ENCODE results near the gene PKN3.

Gene PKN3

DNA sequence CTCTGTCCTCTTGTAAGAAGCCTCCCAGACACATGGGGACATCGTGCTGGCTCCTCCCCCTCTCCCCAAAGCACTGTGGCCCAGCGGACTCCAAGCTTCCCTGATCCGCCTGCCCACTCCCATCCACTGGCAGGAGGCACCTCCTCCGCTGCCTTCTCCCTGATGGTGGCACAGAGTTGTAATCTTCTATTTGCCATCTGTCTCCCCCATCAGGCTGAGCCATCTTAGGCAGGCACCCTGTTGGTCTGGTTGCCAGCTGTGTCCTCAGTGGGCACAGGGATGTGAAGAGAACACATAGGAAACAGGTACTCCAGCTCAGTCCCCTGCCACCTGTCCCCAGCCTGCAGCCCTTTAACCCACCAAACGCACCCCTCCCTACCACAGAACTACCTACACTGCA, 27.0 kb downstream of the PKN3 start:
- Histone ChIP-seq H3K27me3 (ENCODE audit: insufficient read depth, low read depth, severe bottlenecking) (no peaks in the 10 kb centered on the region), H3K9me3 (ENCODE audit: severe bottlenecking) (no peaks in the 10 kb centered on the region), H3K36me3 (peaks cover 14% of the 10 kb centered on the region), H3K27ac (peak overlapping the region; percentile 16), H3K4me3 (ENCODE audit: low read depth, low read length) (no peak overlapping the region)
- TF ChIP-seq, protein P1, sequence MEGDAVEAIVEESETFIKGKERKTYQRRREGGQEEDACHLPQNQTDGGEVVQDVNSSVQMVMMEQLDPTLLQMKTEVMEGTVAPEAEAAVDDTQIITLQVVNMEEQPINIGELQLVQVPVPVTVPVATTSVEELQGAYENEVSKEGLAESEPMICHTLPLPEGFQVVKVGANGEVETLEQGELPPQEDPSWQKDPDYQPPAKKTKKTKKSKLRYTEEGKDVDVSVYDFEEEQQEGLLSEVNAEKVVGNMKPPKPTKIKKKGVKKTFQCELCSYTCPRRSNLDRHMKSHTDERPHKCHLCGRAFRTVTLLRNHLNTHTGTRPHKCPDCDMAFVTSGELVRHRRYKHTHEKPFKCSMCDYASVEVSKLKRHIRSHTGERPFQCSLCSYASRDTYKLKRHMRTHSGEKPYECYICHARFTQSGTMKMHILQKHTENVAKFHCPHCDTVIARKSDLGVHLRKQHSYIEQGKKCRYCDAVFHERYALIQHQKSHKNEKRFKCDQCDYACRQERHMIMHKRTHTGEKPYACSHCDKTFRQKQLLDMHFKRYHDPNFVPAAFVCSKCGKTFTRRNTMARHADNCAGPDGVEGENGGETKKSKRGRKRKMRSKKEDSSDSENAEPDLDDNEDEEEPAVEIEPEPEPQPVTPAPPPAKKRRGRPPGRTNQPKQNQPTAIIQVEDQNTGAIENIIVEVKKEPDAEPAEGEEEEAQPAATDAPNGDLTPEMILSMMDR (IDR thresholded peaks at IDR 0.05; ENCODE audit: low read depth, low read length) = no peak
- no peak for DNase-seq

DNA sequence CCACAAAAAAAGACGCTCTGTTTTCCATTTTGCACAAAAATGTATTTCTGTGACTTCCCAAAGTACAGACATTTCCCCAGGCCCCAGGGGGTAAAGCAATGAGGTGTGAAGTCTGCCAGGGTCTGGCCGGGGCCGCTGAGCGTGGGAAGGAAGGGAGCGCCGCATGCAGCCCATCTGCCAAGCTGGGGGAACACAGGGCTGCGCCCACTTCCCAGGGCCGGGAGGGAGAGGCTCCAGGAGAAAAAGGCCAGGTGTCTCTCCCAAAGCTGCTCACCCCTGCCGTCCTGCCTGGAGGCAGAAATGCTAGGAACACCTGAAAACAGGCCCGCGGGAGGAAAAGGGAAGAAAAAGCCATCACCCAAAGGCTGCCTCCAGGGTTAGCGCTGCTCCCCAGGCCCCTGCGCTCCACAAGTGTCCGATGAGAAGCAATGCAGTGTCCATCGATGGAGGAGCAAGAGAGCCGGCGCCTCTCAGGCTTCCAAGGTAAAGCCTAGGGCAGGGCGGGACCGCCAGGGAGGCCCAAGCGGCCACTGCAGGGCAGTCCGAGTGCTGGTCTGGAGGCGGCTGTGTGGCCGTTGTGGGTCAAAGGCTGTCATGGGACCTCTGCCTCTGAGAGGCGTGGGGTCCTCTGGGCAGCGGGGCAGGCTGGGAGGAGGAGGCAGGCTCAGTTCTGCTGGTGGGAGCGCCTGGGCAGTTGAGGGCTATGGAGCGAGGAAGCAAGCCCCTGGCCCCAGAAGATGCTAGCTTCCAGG, 27.6 kb downstream of the PKN3 start:
- no peak overlapping the region for H3K4me3 ChIP-seq (ENCODE audit: low read depth, low read length)
- H3K9me3 ChIP-seq (ENCODE audit: severe bottlenecking) = no peaks in the 10 kb centered on the region
- TF ChIP-seq, protein P1 (IDR thresholded peaks at IDR 0.05; ENCODE audit: low read depth, low read length) = no peak
- no peak for DNase-seq
- no peaks in the 10 kb centered on the region for H3K27me3 ChIP-seq (ENCODE audit: insufficient read depth, low read depth, severe bottlenecking)
- H3K27ac ChIP-seq = peak overlapping the region; percentile 16
- H3K36me3 ChIP-seq = peaks cover 20% of the 10 kb centered on the region

DNA sequence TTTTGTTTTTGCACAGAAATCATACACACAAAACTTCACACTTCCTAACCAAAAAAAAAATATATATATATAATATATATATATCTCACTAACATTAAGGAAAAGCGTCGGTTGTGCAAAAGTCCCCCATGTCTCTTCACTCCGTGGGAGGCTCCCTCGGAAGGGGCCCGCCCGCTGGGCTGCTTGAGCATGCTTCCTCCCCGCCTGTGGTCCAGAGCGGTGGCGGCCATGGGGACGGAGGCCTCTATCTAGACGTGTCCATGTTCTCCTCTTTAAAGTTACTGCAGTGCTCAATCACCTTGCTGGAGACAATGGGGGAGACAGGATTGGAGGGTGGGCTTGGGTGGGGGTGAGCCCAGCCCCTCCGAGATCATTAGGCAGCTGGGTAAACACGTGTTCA, 28.8 kb downstream of the PKN3 start:
- Histone ChIP-seq H3K4me3 (ENCODE audit: low read depth, low read length) (no peak overlapping the region), H3K36me3 (peaks cover 25% of the 10 kb centered on the region), H3K9me3 (ENCODE audit: severe bottlenecking) (no peaks in the 10 kb centered on the region), H3K27me3 (ENCODE audit: insufficient read depth, low read depth, severe bottlenecking) (no peaks in the 10 kb centered on the region), H3K27ac (no peak overlapping the region)
- DNase-seq = no peak
- TF ChIP-seq, protein P1 (IDR thresholded peaks at IDR 0.05; ENCODE audit: low read depth, low read length) = no peak

DNA sequence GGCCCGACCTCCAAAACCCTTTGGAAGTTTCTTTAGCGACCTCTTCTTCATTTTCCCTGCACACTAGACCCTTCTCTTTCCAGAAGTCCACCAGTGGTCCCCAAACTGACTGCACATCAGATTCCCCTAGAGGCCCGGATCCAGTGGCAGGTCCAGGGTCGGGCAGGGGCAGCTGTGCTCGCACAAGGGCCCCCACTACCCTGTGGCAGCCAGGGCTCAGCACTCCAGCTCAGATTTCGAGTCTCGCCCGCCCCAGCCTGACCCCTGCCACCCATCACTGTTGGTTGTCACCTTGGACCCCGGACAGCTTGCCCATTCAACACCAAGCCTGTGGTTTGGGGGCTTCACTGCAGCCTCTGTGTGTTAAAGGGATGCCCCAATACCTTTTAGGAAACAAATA, 29.4 kb downstream of the PKN3 start:
- DNase-seq = no peak
- Histone ChIP-seq H3K27ac (no peak overlapping the region), H3K27me3 (ENCODE audit: insufficient read depth, low read depth, severe bottlenecking) (no peaks in the 10 kb centered on the region), H3K9me3 (ENCODE audit: severe bottlenecking) (no peaks in the 10 kb centered on the region), H3K36me3 (peaks cover 25% of the 10 kb centered on the region), H3K4me3 (ENCODE audit: low read depth, low read length) (no peak overlapping the region)
- TF ChIP-seq, protein P1 (IDR thresholded peaks at IDR 0.05; ENCODE audit: low read depth, low read length) = no peak

DNA sequence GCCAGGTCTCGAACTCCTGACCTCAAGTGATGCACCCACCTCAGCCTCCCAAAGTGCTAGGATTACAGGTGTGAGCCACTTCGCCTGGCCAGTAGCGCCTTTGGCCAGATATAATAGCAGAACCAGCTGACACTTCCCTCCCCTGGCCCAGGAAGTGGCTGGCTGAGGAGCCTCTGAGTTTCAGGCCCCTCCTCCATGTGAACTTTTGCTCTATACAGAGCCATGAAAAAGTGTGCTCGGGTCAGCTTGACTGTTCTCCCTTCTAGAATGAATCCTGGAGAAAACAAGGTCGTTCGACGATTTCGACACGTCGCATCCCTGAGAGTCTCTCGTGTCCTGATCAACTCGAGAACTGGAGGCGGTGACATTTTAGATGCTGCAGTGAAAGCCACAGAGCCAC, 30.3 kb downstream of the PKN3 start:
- H3K27ac ChIP-seq = no peak overlapping the region; the same call in 1 of the 2 replicates
- no peak for DNase-seq
- no peaks in the 10 kb centered on the region for H3K27me3 ChIP-seq (ENCODE audit: insufficient read depth, low read depth, severe bottlenecking)

More for the DNA sequence above, 30.3 kb downstream of the PKN3 start:
- H3K36me3 ChIP-seq = peaks cover 31% of the 10 kb centered on the region
- no peaks in the 10 kb centered on the region for H3K9me3 ChIP-seq (ENCODE audit: severe bottlenecking)
- no peak overlapping the region for H3K4me3 ChIP-seq (ENCODE audit: low read depth, low read length)
- TF ChIP-seq, protein P1 (IDR thresholded peaks at IDR 0.05; ENCODE audit: low read depth, low read length) = no peak

Measured in WERI-Rb-1 (cell line).